ENCODE data around the gene RPS6KA2. TPM values are rescaled to one million over a fixed set of nuclear protein-coding genes. Genes with fewer than 3 reads are reported as not detected.
"Not testable (repeated sequence)": the region's sequence is repeated elsewhere in the genome, so short reads cannot be mapped to it uniquely, and the experiment has no call there.

Gene RPS6KA2
- total RNA-seq, 1 donor from 2014 or later, result 166 TPM

GRCh38 chr6:166634581-166634980 is 7.5 kb upstream of the RPS6KA2 start:
- DNase-seq, result not testable (repeated sequence)

DNA sequence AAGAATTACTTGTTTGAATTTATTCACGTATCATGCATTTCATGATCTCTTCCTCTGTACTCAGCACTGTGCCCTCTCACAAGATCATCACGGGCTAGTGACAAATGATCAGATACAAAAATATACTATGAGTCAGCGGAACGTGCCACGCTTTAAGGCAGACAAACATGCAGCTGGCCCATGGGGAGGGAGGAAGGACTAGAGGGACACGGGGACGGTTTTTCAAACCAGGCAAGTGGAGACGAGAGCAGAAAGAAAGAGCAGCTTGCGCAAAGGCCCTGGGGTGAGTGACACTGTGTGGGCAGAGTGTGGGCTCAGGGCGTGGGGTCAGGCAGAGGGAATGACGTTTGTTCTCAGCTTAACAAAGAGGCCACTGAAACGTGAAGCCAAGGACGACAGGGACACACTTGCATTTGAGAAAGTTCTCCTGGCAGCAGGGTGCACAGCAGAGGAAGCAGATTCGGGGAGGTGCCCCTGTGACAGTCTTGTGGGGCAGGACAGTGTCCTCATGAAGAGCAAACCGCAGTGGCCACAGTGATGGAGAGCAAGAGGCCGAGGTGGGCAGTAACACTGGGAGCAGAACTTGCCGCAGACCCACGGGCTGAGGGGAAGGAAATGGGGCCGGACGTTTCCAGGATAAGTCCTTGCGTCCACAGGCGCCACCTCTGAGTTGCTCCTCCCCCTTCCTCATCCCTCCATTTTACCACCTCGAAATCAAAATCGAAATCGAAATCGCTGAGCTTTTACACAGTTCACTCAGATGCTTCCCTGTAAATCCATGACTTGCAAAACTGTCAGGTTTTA is 6.9 kb upstream of the RPS6KA2 start:
- DNase-seq, result peak; percentile 66

DNA sequence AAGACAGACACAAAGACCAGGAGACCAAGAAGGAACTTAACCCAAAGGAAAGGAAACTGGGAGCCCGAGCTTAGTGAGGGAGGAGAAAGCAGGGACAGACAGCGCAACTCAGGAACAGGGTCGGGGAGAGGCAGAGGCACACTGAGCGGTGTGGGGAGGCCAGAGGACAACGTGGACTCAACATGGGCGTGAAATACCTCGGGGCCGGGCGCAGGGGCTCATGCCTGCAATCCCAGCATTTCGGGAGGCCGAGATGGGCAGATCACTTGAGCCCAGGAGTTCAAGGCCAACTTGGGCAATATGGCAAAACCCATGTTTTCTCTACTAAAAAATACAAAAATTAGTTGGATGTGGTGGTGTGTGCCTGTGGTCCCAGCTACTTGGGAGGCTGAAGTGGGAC is 5.7 kb upstream of the RPS6KA2 start:
- no peak for DNase-seq

DNA sequence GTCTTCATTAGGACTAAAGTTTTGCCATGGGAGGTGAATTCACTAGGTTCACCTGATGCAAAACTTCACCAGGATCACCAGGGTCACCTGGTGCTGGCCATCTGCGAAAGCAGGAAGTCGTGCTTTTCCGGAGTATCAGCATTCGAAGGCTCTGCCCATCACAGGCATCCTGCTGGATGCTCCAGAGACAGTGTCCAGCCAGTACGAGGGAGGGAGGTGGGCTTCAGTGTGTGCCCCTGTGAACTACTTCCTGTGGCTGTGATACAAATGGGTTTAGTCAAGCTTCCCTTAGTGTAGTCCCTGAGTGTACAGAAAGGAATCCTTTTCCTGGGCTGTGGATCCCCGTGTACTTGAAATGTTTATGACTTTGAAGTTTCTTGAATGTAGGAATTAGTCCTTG is 3.4 kb upstream of the RPS6KA2 start:
- peak; percentile 36 for DNase-seq

DNA sequence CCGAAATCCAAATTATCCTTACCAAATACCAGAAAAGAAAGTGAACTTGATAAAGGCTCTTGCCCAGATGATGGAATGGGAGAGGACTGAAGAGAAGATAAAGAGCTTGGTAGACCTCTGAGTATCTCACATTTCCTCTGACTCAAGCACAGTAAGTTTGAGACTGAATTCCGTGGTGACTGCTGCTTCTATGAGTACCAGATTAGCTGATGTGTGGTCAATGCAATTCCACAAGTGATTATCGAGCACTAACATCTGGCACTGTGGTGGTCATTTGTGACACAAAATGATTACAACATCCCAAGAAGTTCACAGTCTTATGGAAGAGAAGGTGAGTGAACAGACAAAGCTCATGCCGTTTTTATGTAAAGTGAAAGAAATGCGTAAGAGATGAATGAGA is 2.6 kb upstream of the RPS6KA2 start:
- no peak for DNase-seq

- DNase-seq, result peak; percentile 90
Observed at GRCh38 chr6:166627875-166628801, 1.1 kb upstream of the RPS6KA2 start.

DNA sequence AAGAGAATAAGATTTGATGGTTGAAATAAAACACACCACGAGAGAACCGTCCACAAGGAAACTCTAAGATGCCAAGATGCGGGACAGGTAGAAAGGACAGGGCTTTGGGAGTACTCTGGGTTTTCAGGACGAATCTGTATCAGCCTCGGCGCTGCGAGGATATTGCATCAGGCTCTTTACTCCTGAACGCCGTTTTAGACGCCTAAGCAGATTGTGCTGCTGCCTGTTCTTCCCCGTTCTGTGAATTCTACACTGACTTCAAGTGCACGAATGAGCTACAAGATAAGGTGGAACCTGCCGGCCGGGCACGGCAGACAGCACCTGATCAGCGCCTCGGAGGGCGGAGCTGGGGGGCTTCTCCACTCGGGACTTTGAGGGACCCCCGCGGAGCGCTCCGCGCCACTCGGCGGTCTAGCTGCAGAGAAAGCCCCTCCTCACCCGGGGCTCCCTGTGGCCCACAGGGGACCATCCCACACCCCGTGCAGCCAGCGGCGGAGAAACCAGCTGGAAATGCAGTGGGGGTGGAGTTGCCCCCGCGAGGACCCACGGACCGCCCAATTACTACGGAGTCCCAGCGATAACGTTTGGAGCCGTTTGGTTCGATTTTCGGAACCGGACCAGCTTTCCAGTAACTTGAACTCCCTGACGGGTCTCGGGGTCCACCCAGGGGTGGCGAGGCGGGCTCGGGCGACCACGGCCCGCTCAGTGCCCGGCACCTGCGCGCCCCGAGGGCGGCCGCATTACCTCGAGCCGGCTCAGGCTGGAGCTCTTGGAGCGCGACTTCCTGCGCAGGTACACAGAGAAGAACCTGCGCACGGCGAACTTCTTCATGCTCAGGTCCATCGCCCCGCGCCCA is 646 bp downstream of the RPS6KA2 start:
- DNase-seq, result peak; percentile 67

DNA sequence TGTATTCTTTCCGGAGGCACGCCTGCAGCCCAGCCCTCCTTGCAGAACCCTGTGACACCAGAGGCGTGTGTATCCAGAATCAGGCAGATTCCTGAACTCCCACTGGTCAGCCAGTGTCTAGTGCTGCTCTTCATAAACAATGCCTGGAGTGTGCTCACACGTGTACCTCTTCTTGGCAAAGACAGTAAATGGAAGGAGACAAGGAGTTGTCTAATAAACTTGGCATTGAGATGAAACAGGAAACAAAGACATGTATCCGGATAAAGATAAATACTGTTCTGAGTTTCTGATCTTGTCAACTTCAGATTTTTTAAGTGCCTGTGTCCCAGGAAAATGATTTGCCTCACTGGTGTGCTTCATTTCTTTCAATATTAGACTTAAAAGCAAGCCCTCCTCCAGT is 1.7 kb downstream of the RPS6KA2 start:
- DNase-seq, result peak; percentile 82

DNA sequence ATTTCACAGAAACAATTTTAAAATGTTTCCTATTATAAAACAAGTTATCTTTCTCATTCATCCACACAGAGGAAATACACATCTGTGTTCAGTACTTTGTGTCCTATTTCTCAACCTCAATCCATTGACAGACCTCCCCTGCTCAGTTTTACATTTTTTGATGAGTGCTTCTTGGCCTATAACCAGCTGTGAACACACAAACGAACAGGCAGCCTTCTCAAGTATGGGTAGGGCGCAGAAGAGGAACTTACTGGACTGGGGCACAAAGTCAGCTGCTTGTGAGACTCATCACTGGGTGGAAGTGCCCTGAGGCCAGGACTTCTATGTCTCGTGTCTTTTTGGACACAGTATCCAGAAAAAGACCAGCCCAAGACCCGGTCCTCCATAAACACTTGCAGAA is 2.8 kb downstream of the RPS6KA2 start:
- peak; percentile 33 for DNase-seq

DNA sequence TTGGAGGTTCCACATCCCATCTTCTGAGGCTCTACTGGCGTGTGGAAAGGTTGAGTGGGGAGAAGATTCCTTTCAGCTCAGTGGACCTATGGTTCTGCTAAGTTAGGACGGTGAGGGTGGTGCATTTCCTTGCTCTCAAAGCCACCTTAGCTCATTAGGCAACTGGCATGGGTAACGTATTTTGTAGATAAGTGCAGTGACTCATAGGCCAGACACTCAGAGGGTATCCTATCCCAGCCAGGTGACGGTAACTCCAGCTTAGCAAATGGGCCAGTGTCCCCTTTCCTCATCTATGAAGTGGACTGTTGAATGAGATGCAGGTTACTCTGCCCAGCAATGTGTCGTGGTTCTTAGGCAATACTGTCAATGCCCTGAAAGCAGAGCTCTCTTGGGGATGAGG is 3.7 kb downstream of the RPS6KA2 start:
- DNase-seq, result no peak

GRCh38 chr6:166621114-166621540 is 5.9 kb downstream of the RPS6KA2 start:
- DNase-seq, result no peak

DNA sequence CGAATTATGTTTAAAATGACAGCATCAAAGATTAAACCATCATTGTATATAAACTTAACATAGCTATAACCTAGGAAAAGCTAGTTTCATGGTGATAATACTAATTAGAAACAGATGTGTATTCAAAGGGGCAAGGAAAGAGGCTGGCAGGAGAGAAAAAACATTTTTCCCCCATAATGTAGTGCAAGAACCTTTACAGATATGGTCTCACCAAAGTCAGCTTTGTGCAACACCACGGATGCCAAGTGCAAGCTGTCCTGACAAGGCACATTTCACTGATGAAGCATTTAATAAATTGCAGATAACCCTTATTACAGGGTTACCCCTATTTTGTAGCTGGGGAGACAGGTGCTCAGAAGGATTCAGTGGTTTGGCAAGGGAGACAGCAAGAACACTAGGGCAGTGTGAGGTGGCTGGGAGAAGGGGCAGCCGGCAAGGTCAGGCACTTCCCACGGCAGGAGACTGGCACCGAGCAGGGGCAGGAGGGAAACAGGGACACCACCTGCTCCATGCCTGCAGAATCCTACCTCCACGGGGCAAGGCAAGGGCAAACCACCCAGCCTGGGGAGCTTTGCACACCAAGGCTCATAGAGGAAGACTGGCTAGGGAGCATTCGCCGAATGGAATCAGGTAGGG is 6.5 kb downstream of the RPS6KA2 start:
- no peak for DNase-seq

DNA sequence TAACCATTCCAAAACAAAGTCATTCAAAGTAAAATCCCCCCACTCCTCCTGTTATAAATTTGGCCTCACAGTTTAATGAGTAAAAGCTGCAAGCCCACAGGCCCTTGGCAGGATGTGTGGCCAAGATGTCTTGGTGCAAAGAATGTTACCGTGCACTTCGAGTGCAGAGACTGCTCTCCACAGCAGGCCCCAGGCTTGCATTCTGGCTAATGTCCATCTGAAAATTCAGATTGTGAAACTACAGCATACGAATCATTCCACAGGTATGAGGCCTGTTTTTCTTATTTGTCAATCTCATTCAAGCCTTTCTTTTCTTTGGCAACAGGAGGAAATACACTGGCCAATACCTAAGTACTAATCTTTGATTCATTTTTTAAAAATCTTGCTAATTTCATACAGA is 7.1 kb downstream of the RPS6KA2 start:
- DNase-seq, result no peak

- no peak for DNase-seq
Observed at GRCh38 chr6:166618866-166619761, 7.9 kb downstream of the RPS6KA2 start.

- no peak for DNase-seq
Observed at GRCh38 chr6:166618251-166618650, 8.8 kb downstream of the RPS6KA2 start.

DNA sequence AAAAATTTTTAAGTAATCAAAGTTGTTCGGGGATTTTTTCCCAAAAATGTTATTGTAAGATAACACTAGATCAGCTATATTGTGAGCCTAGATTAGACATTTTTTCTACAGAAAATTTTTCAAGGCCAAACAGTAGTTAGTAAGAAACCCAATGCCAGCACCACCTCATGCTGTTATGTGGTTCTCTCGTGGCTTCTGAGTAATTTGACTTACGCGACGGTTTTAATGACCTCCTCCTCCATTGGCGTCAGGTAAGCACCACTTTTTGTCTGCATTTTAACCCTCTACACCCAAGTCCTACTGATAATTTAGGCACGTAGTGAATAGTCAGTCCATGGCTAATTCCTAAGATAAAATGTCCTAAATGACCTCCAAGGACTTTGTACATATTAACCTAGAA is 9.7 kb downstream of the RPS6KA2 start:
- no peak for DNase-seq

DNA sequence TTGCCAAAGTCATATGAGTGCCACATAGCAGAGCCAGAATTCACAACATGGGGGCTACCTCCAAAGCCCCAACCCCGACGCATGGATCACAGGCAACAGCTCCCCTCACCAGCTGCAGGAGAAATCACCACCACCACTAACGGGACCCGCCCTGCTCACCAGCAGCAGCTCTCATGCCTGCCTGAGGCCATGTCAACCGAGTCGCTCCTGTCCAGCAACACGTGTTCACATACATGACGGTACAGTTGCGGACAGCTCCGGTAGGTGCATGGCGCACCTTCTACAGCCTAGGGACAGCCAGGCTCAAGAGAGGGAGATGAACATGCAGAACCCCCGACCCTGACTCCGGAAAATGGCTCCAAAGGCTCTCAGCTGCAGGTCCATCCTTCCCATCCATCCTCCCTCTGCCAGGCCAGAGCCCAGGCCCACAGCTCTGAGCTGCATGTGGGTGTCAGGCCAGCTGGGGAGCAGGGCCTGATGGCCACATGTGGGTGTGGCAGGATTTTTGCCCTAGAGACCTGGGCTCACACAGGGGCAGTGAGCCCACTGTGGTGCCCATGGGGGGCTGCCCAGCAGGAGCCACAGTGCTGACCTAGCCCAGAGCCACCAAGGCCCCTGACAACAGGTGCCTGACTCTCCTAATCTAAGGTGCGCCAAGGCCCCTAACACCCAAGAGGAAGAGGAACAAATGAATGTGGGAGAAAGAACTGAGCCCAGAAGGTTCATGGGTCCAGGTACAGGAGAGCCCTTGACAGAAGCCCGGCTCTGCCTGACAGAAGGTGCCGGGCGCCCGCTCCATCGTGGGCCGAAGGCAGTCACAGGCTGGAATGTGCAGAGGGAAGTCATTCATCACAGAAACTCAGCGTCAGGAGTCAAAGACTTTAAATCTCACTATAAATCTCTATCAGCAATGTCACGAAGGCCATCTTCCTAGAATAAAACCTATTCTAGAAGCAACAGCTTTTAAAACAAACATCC is 10.5 kb downstream of the RPS6KA2 start:
- DNase-seq, result no peak

DNA sequence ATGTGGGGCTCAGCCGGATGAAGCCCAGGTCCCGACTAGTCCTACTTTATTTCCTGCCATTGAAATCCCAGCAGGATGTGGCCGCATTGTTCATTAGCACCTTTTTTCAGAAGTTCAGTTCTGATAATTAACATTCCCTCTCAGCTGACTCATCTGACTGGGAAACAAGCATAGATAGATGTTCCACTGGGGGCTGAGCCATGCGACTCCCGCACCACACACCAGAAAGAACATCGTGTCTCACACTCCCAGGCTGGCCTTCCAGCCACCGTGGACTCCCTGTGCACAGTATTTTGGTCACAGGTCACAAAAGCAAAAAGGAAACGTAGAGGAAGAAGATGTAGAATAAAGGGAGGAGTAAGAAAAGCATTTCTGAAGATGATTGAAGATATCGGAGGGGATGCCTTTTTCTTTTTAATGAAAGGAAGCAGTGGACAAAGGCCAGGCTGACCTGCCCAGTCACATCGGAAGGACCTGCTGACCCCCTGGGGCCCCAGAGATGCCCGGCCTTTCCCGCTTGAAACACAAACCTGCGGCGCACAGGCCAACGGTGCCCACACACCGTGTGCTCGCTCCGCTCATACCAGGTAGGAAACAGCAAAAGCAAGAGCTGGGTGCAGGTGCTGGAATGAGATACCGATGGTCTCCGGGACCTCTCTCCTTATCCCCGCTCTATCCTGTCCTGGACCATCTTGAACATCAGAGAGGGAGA is 11.8 kb downstream of the RPS6KA2 start:
- peak; percentile 87 for DNase-seq

DNA sequence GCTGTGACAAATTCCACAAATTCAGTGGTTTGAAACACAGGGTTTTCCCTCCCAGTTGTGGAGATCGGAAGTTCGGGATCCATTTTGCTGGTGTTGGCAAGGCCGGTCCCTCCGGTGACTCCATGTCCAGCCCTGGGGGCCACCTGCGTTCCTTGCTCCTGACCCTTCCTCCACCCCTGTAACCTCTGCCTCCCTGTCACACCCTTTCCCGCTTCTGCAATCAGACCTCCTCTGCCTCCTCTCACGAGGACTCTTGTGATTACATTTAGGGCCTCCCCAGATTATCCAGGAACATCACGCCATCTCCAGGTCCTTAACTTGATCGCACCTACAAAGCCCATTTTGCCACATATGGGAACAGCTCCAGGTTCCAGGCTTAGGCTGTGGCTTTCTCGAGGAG is 12.5 kb downstream of the RPS6KA2 start:
- DNase-seq, result no peak

All from dermis blood vessel endothelial cell (primary cell).